IMR-90 (cell line): ENCODE results near the gene ZNF212. TPM values are rescaled to one million over a fixed set of nuclear protein-coding genes. Genes with fewer than 3 reads are reported as not detected.

Experiments
- ATAC-seq: fragments of 200-7000 bp; cut with Tn5 transposase; 2 replicates; pipeline ENCODE4 v1.9.1; 2020; ENCODE audit warnings: low read depth, mild to moderate bottlenecking, moderate library complexity
- BruUV-seq: library from RNA; stranded (reverse); fragments of 400-500 nt; replicated peaks from 2 replicates; lab custom pipeline; 2021; lab: Mats Ljungman, UMichigan
- CTCF ChIA-PET: fragments of 300-600 bp; formaldehyde crosslinking; extraction: SDS; loops from one replicate; lab custom pipeline; 2021; ENCODE audit warnings: antibody characterized with exemption; lab: Yijun Ruan, JAX
- POLR2A ChIA-PET: fragments of 300-600 bp; sonication (Branson Sonifier 250); formaldehyde crosslinking; loops from one replicate; lab custom pipeline; 2022; ENCODE audit warnings: antibody characterized with exemption; ENCODE audit not compliant: unreplicated experiment; lab: Charles Lee
- DNase-seq: peaks from one replicate; pipeline ENCODE4 v3.0.0; 2013
- H2AFZ ChIP-seq: replicated peaks from 2 replicates; pipeline ENCODE3; 2013; ENCODE audit warnings: low read length, mild to moderate bottlenecking; ENCODE audit not compliant: poor library complexity
- H2AK5ac ChIP-seq: 2 replicates; pipeline ENCODE4 v1.6.1; 2013; ENCODE audit warnings: low read depth, low read length, inconsistent platforms
- H2AK9ac ChIP-seq: replicated peaks from 2 replicates; pipeline ENCODE3; 2013; ENCODE audit warnings: mild to moderate bottlenecking, low read depth, low read length, moderate library complexity; ENCODE audit not compliant: poor library complexity
- H2BK120ac ChIP-seq: 2 replicates; pipeline ENCODE4 v1.6.1; 2013; ENCODE audit warnings: low read depth, low read length, inconsistent platforms
- H2BK15ac ChIP-seq: 3 replicates; pipeline ENCODE4 v1.6.1; 2013; ENCODE audit warnings: low read depth, low read length, inconsistent platforms
- H2BK20ac ChIP-seq: 2 replicates; pipeline ENCODE4 v1.6.1; 2013; ENCODE audit warnings: low read depth, mild to moderate bottlenecking, inconsistent platforms, low read length, moderate library complexity
- H2BK5ac ChIP-seq: 2 replicates; pipeline ENCODE4 v1.6.1; 2013; ENCODE audit warnings: mild to moderate bottlenecking, low read depth, low read length, inconsistent platforms; ENCODE audit not compliant: poor library complexity, severe bottlenecking
- H3K14ac ChIP-seq: replicated peaks from 2 replicates; pipeline ENCODE4 v1.6.1; 2013; ENCODE audit warnings: low read depth, low read length, inconsistent platforms
- H3K18ac ChIP-seq: 2 replicates; pipeline ENCODE4 v1.6.1; 2013; ENCODE audit warnings: low read depth, low read length, control low read depth
- H3K23ac ChIP-seq: 2 replicates; pipeline ENCODE4 v1.6.1; 2013; ENCODE audit warnings: low read depth, low read length, inconsistent platforms
- H3K27ac ChIP-seq: 2 replicates; pipeline ENCODE4 v1.5.1; 2013; ENCODE audit warnings: mild to moderate bottlenecking, control low read depth, low read length; ENCODE audit not compliant: insufficient read depth
- H3K27me3 ChIP-seq: 2 replicates; pipeline ENCODE4 v1.6.1; 2013; ENCODE audit warnings: low read length; ENCODE audit not compliant: control insufficient read depth, insufficient read depth
- H3K36me3 ChIP-seq: 2 replicates; pipeline ENCODE4 v1.6.1; 2013; ENCODE audit warnings: low read length, mixed read lengths; ENCODE audit not compliant: control insufficient read depth, insufficient read depth
- H3K4ac ChIP-seq: 2 replicates; pipeline ENCODE4 v1.6.1; 2013; ENCODE audit warnings: low read depth, low read length, inconsistent platforms
- H3K4me1 ChIP-seq: 2 replicates; pipeline ENCODE4 v1.6.1; 2013; ENCODE audit warnings: low read length, mixed read lengths; ENCODE audit not compliant: control insufficient read depth, insufficient read depth
- H3K4me2 ChIP-seq: 2 replicates; pipeline ENCODE4 v1.6.1; 2013; ENCODE audit warnings: low read depth, mild to moderate bottlenecking, control low read depth, low read length, moderate library complexity
- H3K4me3 ChIP-seq: 2 replicates; pipeline ENCODE4 v1.5.1; 2013; ENCODE audit warnings: low read depth, mild to moderate bottlenecking, control low read depth, low read length, moderate library complexity; ENCODE audit not compliant: insufficient read depth
- H3K56ac ChIP-seq: 2 replicates; pipeline ENCODE4 v1.6.1; 2013; ENCODE audit warnings: low read length, inconsistent platforms; ENCODE audit not compliant: insufficient read depth; ENCODE audit errors: extremely low read depth
- H3K79me1 ChIP-seq, 2 experiments: 2 replicates each; pipeline ENCODE4 v1.6.1; 2013; ENCODE audit warnings: low read length in 2 of 2, inconsistent platforms in 1 of 2, low read depth in 1 of 2
- H3K9ac ChIP-seq: 2 replicates; pipeline ENCODE4 v1.6.1; 2013; ENCODE audit warnings: low read depth, low read length, control low read depth
- H3K9me1 ChIP-seq: 2 replicates; pipeline ENCODE4 v1.6.1; 2013; ENCODE audit warnings: low read length, inconsistent platforms; ENCODE audit not compliant: insufficient read depth
- H3K9me3 ChIP-seq: 2 replicates; pipeline ENCODE4 v1.6.1; 2013; ENCODE audit warnings: low read length; ENCODE audit not compliant: control insufficient read depth, insufficient read depth
- H4K20me1 ChIP-seq: 2 replicates; pipeline ENCODE4 v1.6.1; 2013; ENCODE audit warnings: low read length, inconsistent platforms; ENCODE audit not compliant: insufficient read depth
- H4K5ac ChIP-seq: 2 replicates; pipeline ENCODE4 v1.6.1; 2013; ENCODE audit warnings: mild to moderate bottlenecking, low read depth, low read length, control low read depth
- H4K8ac ChIP-seq, 2 experiments: 2 replicates each; pipeline ENCODE4 v1.6.1; 2013; ENCODE audit warnings: low read depth in 2 of 2, low read length in 2 of 2, control low read depth in 1 of 2, inconsistent platforms in 1 of 2
- H4K91ac ChIP-seq: 2 replicates; pipeline ENCODE4 v1.6.1; 2013; ENCODE audit warnings: low read depth, low read length, inconsistent platforms; ENCODE audit not compliant: insufficient read depth
- CEBPB ChIP-seq: IDR thresholded peaks from 2 replicates; pipeline ENCODE4 v1.6.1; 2012; ENCODE audit warnings: low read depth, low read length, improper control_type of control experiment
- CHD1 ChIP-seq: IDR thresholded peaks from 2 replicates; pipeline ENCODE4 v1.6.1; 2012; ENCODE audit warnings: low read depth, low read length, improper control_type of control experiment
- FOS ChIP-seq: fragments of 150-350 bp; IDR thresholded peaks from 2 replicates; pipeline ENCODE4 v1.6.1; 2016; ENCODE audit warnings: low read depth, low read length
- MAZ ChIP-seq: IDR thresholded peaks from 2 replicates; pipeline ENCODE4 v1.6.1; 2012; ENCODE audit warnings: low read depth, mild to moderate bottlenecking, low read length, improper control_type of control experiment, moderate library complexity, borderline replicate concordance
- NFE2L2 ChIP-seq: fragments of 150-350 bp; IDR thresholded peaks from 2 replicates; pipeline ENCODE4 v1.6.1; 2016; ENCODE audit warnings: low read depth, mild to moderate bottlenecking, low read length
- POLR2A ChIP-seq: IDR thresholded peaks from 2 replicates; pipeline ENCODE4 v1.6.1; 2012; ENCODE audit warnings: mild to moderate bottlenecking, low read depth, low read length
- RAD21 ChIP-seq: IDR thresholded peaks from 2 replicates; pipeline ENCODE4 v1.6.1; 2012; ENCODE audit warnings: low read length, improper control_type of control experiment
- RCOR1 ChIP-seq: IDR thresholded peaks from 2 replicates; pipeline ENCODE4 v1.6.1; 2012; ENCODE audit warnings: mild to moderate bottlenecking, low read length, improper control_type of control experiment; ENCODE audit not compliant: insufficient replicate concordance
- RFX5 ChIP-seq: IDR thresholded peaks from 2 replicates; pipeline ENCODE4 v1.8.0; 2012; ENCODE audit warnings: low read depth, mild to moderate bottlenecking, low read length, moderate library complexity
- WGBS, 2 experiments: methylation state at CpG; one replicate each; pipeline versions ENCODE4 v1.1.5 to v1.1.7; 2013; ENCODE audit warnings: missing lambda C conversion rate in 2 of 2; ENCODE audit not compliant: insufficient read length in 1 of 2; ENCODE audit errors: extremely low coverage in 2 of 2; 5-methylcytosine and 5-hydroxymethylcytosine counted together
- dilution Hi-C: fragments of 300-500 bp; cut with HindIII; formaldehyde crosslinking; loops from one replicate; pipeline ENCODE4 v1.14.3; 2018; ENCODE audit warnings: low sequenced_read_pairs; ENCODE audit not compliant: unreplicated experiment
- in situ Hi-C: fragments of 300-500 bp; cut with MboI; formaldehyde crosslinking; loops from 3 replicates; pipeline ENCODE4 v1.14.3; 2019; ENCODE audit warnings: low sequenced_read_pairs, inconsistent platforms, mixed read lengths
- intact Hi-C: fragments of 100-400 bp; cut with micrococcal nuclease; formaldehyde crosslinking; loops from 2 replicates; pipeline ENCODE4 v1.10.0; 2022
- polyA plus RNA-seq, 3 experiments: library from polyadenylated mRNA; depleted of rRNA; stranded (reverse); fragments of >200 nt; gene quantifications; 2 replicates each; pipeline ENCODE4 v1.2.3, GENCODE V29; 2012; ENCODE audit warnings: low replicate concordance in 1 of 3
- total RNA-seq: library from RNA; depleted of rRNA; stranded (reverse); fragments of >200 nt; gene quantifications from 2 replicates; pipeline ENCODE4 v1.2.3, GENCODE V29; 2012
- TF ChIP-seq, protein P1 (sequence below): conservative IDR thresholded peaks from 2 replicates; pipeline ENCODE4 v1.5.1; 2012; ENCODE audit warnings: mild to moderate bottlenecking, low read depth, low read length, improper control_type of control experiment
- TF ChIP-seq, protein P2 (sequence below): fragments of 150-350 bp; IDR thresholded peaks from 2 replicates; pipeline ENCODE4 v1.6.1; 2016; ENCODE audit warnings: low read depth, mild to moderate bottlenecking, low read length, moderate library complexity, borderline replicate concordance

Gene ZNF212
- total and polyA plus RNA-seq, 2 of the 4 experiments (the other 2 are of a cell fraction) = 3.8 to 5.1 TPM

DNA sequence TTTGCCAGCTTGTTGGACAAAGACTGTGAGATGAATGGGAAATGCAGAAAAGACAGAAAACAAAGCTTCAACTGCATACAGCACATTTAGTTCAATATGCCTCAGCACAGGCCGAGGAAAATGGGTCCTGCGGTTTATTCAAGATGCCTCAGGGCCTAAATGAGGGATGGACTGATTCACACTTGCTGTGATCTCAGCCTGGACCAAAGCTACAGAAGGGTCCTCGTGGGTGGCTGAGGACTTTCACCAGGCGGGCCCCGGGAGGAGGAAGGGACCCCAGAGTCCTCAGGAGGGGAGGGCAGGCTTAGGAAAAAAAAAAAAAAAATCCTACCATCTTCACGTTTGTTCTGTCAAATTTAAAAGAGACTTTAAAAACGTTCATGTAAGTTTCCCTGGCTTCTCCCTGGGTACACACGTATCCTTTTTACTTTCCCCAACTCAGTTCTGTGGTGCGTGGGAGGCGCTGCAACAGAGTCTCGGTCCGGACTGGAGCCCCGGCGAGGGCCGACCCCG, 21.9 kb downstream of the ZNF212 start:
- H2BK5ac ChIP-seq = peak overlapping the region; percentile 61
- no peak overlapping the region for H2BK15ac ChIP-seq
- peak overlapping the region; percentile 12; the same call in 1 of the 2 replicates for H2BK120ac ChIP-seq
- H3K14ac ChIP-seq = peak overlapping the region; percentile 47
- no TSS peak for BruUV-seq
- peak overlapping the region; percentile 49 for H3K4ac ChIP-seq
- H3K4me3 ChIP-seq = peak overlapping the region; percentile 61
- dilution Hi-C loops (no loop called here), in situ Hi-C loops (no loop called here), intact Hi-C loops (loop anchor here (5.0 kb wide), 1 partner anchor 361 kb away; no protein-coding TSS in a partner anchor)
- peaks cover 12% of the 10 kb centered on the region for H3K36me3 ChIP-seq
- H4K5ac ChIP-seq = peak overlapping the region; percentile 90
- POLR2A ChIA-PET = interaction anchor here (1.3 kb wide), 1 partner anchor 199 kb away, joined by 4 read pairs; the partner anchor contains the start of gene ZNF777
- peaks cover 7% of the 10 kb centered on the region for H3K4me1 ChIP-seq
- H2AFZ ChIP-seq = peak overlapping the region; percentile 95
- H2AK9ac ChIP-seq = peak overlapping the region; percentile 93
- TF ChIP-seq RAD21 (no peak), CEBPB (no peak), POLR2A (no peak), RCOR1 (no peak), MAZ (no peak), NFE2L2 (no peak), RFX5 (no peak), CHD1 (no peak), FOS (no peak)
- TF ChIP-seq, protein P1, sequence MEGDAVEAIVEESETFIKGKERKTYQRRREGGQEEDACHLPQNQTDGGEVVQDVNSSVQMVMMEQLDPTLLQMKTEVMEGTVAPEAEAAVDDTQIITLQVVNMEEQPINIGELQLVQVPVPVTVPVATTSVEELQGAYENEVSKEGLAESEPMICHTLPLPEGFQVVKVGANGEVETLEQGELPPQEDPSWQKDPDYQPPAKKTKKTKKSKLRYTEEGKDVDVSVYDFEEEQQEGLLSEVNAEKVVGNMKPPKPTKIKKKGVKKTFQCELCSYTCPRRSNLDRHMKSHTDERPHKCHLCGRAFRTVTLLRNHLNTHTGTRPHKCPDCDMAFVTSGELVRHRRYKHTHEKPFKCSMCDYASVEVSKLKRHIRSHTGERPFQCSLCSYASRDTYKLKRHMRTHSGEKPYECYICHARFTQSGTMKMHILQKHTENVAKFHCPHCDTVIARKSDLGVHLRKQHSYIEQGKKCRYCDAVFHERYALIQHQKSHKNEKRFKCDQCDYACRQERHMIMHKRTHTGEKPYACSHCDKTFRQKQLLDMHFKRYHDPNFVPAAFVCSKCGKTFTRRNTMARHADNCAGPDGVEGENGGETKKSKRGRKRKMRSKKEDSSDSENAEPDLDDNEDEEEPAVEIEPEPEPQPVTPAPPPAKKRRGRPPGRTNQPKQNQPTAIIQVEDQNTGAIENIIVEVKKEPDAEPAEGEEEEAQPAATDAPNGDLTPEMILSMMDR = no peak
- TF ChIP-seq, protein P2, sequence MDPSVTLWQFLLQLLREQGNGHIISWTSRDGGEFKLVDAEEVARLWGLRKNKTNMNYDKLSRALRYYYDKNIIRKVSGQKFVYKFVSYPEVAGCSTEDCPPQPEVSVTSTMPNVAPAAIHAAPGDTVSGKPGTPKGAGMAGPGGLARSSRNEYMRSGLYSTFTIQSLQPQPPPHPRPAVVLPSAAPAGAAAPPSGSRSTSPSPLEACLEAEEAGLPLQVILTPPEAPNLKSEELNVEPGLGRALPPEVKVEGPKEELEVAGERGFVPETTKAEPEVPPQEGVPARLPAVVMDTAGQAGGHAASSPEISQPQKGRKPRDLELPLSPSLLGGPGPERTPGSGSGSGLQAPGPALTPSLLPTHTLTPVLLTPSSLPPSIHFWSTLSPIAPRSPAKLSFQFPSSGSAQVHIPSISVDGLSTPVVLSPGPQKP = no peak
- peak overlapping the region; percentile 5; the same call in 1 of the 2 replicates for H3K56ac ChIP-seq
- H4K20me1 ChIP-seq = no peaks in the 10 kb centered on the region
- DNase-seq (peak; percentile 52), ATAC-seq (peak; percentile 5)
- peak overlapping the region; percentile 83 for H4K91ac ChIP-seq
- no peaks in the 10 kb centered on the region for H3K27me3 ChIP-seq
- 4% methylated on average over 4 of the region's 16 CpGs; no CpG with 5 or more reads in 1 of the 2 experiments for WGBS, 2 experiments
- CTCF ChIA-PET = interaction anchor here (0.6 to 1.8 kb wide), 8 partner anchors 8 to 529 kb away, joined by 3 to 10 read pairs (median 6); no protein-coding TSS in a partner anchor
- H3K27ac ChIP-seq = peak overlapping the region; percentile 54
- H2BK20ac ChIP-seq = no peak overlapping the region
- peak overlapping the region; percentile 76 for H3K4me2 ChIP-seq
- H3K9me3 ChIP-seq = no peaks in the 10 kb centered on the region
- H4K8ac ChIP-seq = peak overlapping the region; percentile 83 to 90
- H3K79me1 ChIP-seq = peaks cover 22 to 29% of the 10 kb centered on the region in 2 experiments
- H3K9ac ChIP-seq = peak overlapping the region; percentile 73
- peaks cover 4% of the 10 kb centered on the region; the same call in 1 of the 2 replicates for H3K9me1 ChIP-seq
- H2AK5ac ChIP-seq = peak overlapping the region; percentile 43; the same call in 1 of the 2 replicates
- peak overlapping the region; percentile 38; the same call in 1 of the 2 replicates for H3K18ac ChIP-seq
- peak overlapping the region; percentile 76; the same call in 1 of the 2 replicates for H3K23ac ChIP-seq
